ENCODE measurements around the gene DNAJC5G.

DNA sequence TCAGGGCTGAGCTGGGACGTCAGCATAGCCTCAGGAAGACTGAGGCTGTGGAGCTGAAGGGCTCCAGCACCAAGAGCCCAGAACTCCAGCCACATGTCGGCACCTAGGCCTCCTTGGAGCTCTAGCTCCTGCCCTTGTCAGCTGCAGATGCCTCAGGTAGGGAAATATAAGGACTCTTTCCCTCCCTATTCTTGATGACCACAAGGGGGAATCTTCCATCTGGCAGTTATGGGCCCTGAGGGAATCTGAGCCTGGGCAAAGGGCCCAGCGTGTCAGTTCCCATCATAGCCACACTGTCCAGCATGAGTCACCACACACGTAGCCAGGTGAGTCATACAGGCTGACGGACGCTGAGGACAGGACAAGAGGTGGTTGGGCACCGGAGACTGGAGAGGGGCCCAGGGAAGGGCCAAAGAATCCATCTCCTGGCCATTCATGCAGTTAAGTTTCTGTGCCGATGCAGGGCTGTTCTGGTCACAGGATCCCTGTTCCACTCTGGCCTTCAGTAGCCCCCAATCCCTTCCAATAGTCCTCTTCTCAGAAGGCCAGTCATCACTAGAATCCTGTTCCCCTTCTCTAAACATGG is 45.8 kb downstream of the DNAJC5G start:
- TF ChIP-seq, protein P1, sequence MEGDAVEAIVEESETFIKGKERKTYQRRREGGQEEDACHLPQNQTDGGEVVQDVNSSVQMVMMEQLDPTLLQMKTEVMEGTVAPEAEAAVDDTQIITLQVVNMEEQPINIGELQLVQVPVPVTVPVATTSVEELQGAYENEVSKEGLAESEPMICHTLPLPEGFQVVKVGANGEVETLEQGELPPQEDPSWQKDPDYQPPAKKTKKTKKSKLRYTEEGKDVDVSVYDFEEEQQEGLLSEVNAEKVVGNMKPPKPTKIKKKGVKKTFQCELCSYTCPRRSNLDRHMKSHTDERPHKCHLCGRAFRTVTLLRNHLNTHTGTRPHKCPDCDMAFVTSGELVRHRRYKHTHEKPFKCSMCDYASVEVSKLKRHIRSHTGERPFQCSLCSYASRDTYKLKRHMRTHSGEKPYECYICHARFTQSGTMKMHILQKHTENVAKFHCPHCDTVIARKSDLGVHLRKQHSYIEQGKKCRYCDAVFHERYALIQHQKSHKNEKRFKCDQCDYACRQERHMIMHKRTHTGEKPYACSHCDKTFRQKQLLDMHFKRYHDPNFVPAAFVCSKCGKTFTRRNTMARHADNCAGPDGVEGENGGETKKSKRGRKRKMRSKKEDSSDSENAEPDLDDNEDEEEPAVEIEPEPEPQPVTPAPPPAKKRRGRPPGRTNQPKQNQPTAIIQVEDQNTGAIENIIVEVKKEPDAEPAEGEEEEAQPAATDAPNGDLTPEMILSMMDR (IDR thresholded peaks at IDR 0.05 in 2 of 3, conservative IDR thresholded peaks at IDR 0.05 in 1 of 3; ENCODE audit: insufficient read depth in 2 of 3, low read depth in 1 of 3, low read length in 3 of 3) = peak; percentile 71 to 76 (median 76)
- TF ChIP-seq CHD4 (IDR thresholded peaks at IDR 0.05; ENCODE audit: insufficient read depth, insufficient replicate concordance, low read depth, low read length, poor library complexity, severe bottlenecking) = no peak
- TF ChIP-seq RCOR1 (IDR thresholded peaks at IDR 0.05; ENCODE audit: borderline replicate concordance in 1 of 2, low read depth in 2 of 2, low read length in 2 of 2) = peak in 1 of 2 experiments; percentile 86; a peak in 1 of 4 replicates
- TF ChIP-seq FIP1L1 (IDR thresholded peaks at IDR 0.05; ENCODE audit: low read depth, low read length, poor library complexity, severe bottlenecking) = no peak
- TF ChIP-seq KDM1A (IDR thresholded peaks at IDR 0.05) = peak in 1 of 2 experiments; percentile 29; a peak in 1 of 4 replicates
- TF ChIP-seq, protein P2, sequence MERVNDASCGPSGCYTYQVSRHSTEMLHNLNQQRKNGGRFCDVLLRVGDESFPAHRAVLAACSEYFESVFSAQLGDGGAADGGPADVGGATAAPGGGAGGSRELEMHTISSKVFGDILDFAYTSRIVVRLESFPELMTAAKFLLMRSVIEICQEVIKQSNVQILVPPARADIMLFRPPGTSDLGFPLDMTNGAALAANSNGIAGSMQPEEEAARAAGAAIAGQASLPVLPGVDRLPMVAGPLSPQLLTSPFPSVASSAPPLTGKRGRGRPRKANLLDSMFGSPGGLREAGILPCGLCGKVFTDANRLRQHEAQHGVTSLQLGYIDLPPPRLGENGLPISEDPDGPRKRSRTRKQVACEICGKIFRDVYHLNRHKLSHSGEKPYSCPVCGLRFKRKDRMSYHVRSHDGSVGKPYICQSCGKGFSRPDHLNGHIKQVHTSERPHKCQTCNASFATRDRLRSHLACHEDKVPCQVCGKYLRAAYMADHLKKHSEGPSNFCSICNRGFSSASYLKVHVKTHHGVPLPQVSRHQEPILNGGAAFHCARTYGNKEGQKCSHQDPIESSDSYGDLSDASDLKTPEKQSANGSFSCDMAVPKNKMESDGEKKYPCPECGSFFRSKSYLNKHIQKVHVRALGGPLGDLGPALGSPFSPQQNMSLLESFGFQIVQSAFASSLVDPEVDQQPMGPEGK (CRISPR knock-in tag; IDR thresholded peaks at IDR 0.05; ENCODE audit: borderline replicate concordance) = no peak

Data from K562 (cell line).